Measurements from ENCODE around the gene DHX38. TPM values are rescaled to one million over a fixed set of nuclear protein-coding genes. Genes with fewer than 3 reads are reported as not detected.

Gene DHX38
- total and polyA plus RNA-seq, 8 donors, result 11.1 to 153 (median 45.1) TPM

DNA sequence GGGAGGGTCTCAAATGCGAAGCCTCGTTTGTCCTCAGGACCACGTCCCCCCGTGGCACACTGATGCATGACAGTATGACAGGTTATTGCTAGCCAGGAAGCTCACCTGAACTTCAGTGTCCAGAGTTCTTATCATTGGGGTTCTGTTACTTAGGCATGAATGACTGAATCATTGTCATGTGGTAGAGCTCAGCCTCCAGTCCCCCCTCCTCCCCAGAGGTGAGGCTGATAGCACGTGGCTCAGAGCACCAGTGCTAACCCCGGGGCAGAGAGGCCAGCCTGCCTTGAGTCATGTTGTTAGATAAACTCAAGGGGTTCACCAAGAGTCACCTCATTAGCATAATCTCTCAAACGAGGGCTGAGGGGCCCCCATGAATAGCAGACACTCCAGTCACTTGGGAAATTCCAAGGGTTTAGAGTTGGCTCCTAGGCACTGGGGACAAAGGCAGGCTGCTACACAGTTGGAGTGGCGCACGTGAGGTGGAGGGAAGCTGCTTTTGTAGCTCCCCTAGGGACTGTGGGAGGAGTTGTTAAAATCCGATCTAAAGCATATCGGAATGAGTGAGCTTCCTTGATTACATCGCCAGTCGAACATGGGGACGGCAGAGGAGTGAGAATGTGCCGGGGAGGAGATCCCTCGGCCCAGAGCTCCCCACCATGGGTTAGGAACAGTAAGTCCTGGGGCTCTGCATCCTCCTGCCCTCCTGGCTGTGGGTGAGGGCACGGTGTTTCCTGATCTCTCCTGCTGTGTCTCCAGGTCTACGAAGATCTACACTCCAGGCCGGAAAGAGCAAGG, 18.2 kb downstream of the DHX38 start:
- intact Hi-C loops (cut with DNase I; ENCODE audit: low total_unique reads), result no loop called here
- WGBS, 5 donors, result 81 to 88% (median 84%) methylated on average over 18 to 19 of the region's 19 CpGs
- no peaks in the 10 kb centered on the region for H3K9me3 ChIP-seq
- no peaks in the 10 kb centered on the region for H3K4me1 ChIP-seq
- H3K4me3 ChIP-seq, result no peak overlapping the region
- no peaks in the 10 kb centered on the region for H3K27me3 ChIP-seq
- H3K27ac ChIP-seq, result no peak overlapping the region
- H3K36me3 ChIP-seq, result peaks cover 58 to 72% (median 69%) of the 10 kb centered on the region in 4 donors
- no peak for TF ChIP-seq POLR2AphosphoS5 (IDR thresholded peaks at IDR 0.05)
- no peak for TF ChIP-seq EP300 (IDR thresholded peaks at IDR 0.05)
- TF ChIP-seq, protein P1, sequence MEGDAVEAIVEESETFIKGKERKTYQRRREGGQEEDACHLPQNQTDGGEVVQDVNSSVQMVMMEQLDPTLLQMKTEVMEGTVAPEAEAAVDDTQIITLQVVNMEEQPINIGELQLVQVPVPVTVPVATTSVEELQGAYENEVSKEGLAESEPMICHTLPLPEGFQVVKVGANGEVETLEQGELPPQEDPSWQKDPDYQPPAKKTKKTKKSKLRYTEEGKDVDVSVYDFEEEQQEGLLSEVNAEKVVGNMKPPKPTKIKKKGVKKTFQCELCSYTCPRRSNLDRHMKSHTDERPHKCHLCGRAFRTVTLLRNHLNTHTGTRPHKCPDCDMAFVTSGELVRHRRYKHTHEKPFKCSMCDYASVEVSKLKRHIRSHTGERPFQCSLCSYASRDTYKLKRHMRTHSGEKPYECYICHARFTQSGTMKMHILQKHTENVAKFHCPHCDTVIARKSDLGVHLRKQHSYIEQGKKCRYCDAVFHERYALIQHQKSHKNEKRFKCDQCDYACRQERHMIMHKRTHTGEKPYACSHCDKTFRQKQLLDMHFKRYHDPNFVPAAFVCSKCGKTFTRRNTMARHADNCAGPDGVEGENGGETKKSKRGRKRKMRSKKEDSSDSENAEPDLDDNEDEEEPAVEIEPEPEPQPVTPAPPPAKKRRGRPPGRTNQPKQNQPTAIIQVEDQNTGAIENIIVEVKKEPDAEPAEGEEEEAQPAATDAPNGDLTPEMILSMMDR (IDR thresholded peaks at IDR 0.05), result no peak
- no peak for TF ChIP-seq POLR2A (IDR thresholded peaks at IDR 0.05)
- no peak for DNase-seq

DNA sequence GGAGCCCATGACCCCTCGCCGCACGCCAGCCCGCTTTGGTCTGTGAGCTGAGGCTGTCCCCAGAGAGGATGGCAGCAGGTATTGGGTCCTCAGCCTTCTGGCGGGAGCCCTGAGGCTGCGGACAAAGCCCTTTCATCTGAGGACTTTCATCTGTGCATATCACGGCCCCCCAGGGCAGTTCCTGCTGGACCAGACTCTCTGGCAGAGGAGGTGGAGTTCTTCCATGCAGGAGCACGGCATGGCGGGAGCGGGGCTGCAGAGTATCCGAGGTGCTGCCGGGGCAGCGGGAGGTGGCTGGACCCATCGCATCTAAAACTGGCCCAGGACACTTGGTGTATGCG, 18.8 kb downstream of the DHX38 start:
- H3K36me3 ChIP-seq, result peaks cover 54 to 67% (median 63%) of the 10 kb centered on the region in 4 donors
- TF ChIP-seq EP300 (IDR thresholded peaks at IDR 0.05) (no peak), POLR2AphosphoS5 (IDR thresholded peaks at IDR 0.05) (no peak), POLR2A (IDR thresholded peaks at IDR 0.05) (no peak)
- TF ChIP-seq, protein P1 (IDR thresholded peaks at IDR 0.05), result no peak
- H3K27me3 ChIP-seq, result no peaks in the 10 kb centered on the region
- H3K9me3 ChIP-seq, result no peaks in the 10 kb centered on the region
- intact Hi-C loops (cut with DNase I; ENCODE audit: low total_unique reads), result no loop called here
- 94 to 96% (median 95%) methylated on average over 14 to 15 of the region's 15 CpGs for WGBS, 5 donors
- no peak overlapping the region for H3K27ac ChIP-seq
- H3K4me3 ChIP-seq, result no peak overlapping the region
- H3K4me1 ChIP-seq, result no peaks in the 10 kb centered on the region
- no peak for DNase-seq

DNA sequence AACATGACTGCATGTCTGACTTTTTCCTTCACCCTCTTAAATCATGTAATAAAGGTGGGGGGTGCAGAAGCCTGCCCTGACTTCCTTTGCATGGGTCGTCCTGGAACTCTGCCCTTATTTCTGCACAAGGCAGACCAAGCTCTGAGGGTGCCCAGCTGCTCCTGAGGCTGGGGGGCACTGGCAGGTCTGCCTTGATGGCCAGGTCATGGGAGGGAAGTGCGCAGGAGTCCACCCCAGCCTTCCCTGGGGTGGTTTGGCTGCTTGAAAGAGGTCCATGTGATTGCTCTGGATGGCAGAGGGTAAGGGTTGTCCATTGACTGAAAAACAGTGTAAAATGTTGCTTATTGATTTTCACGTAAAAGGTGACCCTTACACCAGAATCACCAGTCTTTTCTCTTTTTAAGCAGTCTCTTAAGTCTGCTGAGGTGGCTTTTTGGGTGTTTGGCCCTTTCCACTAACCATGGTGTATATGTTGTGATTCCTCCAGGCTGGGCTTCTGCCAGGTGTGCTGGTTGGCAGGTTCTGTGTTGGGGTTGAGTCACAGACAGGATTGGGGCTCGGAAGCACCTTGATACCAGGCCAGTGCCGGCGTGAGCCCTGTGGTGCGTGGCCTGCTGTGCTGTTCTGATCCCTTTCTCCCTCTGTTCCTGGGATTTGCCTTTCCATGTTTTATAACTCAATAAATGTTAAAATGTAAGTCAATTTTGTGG, 19.4 kb downstream of the DHX38 start:
- Histone ChIP-seq H3K36me3 (peaks cover 47 to 60% (median 57%) of the 10 kb centered on the region in 4 donors), H3K4me3 (no peak overlapping the region), H3K9me3 (no peaks in the 10 kb centered on the region), H3K27ac (no peak overlapping the region), H3K4me1 (no peaks in the 10 kb centered on the region), H3K27me3 (no peaks in the 10 kb centered on the region)
- intact Hi-C loops (cut with DNase I; ENCODE audit: low total_unique reads), result no loop called here
- 82 to 95% (median 86%) methylated on average over 4 to 7 of the region's 7 CpGs for WGBS, 5 donors
- no peak for DNase-seq
- no peak for TF ChIP-seq POLR2A (IDR thresholded peaks at IDR 0.05)
- no peak for TF ChIP-seq EP300 (IDR thresholded peaks at IDR 0.05)
- no peak for TF ChIP-seq POLR2AphosphoS5 (IDR thresholded peaks at IDR 0.05)
- TF ChIP-seq, protein P1 (IDR thresholded peaks at IDR 0.05), result no peak

DNA sequence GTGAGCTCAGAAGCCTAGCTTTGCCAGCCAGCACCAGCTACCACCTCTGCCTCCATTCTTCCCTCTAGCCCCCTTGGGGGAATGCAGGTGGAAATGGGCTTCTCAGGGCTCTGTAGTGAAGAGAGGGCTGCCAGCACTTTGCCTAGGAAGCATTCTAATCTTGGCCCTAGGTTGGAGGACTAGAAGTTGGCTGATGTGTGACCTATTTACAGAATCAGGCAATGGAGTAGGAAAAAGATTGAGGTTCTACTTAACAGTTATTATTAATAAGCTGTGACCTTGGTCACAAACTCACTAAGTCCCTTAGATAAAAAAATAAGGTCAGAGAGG, 19.9 kb downstream of the DHX38 start:
- no peak for DNase-seq
- Histone ChIP-seq H3K4me3 (no peak overlapping the region), H3K4me1 (no peaks in the 10 kb centered on the region), H3K9me3 (no peaks in the 10 kb centered on the region), H3K36me3 (peaks cover 42 to 55% (median 51%) of the 10 kb centered on the region in 4 donors), H3K27me3 (no peaks in the 10 kb centered on the region), H3K27ac (no peak overlapping the region)
- TF ChIP-seq, protein P1 (IDR thresholded peaks at IDR 0.05), result no peak
- no peak for TF ChIP-seq EP300 (IDR thresholded peaks at IDR 0.05)
- TF ChIP-seq POLR2AphosphoS5 (IDR thresholded peaks at IDR 0.05), result no peak
- no peak for TF ChIP-seq POLR2A (IDR thresholded peaks at IDR 0.05)
- intact Hi-C loops (cut with DNase I; ENCODE audit: low total_unique reads), result no loop called here

Measured in stomach (tissue), 9 donors.